Thyroid gland (tissue), 4 donors: ENCODE results near the gene TIMM23B.
"Not testable (repeated sequence)": the region's sequence is repeated elsewhere in the genome, so short reads cannot be mapped to it uniquely, and the experiment has no call there.

ENCODE experiments used
- POLR2A ChIP-seq, 2 donors: fragments of 450-650 bp; IDR thresholded peaks; one replicate each; pipeline ENCODE4 v1.6.1; 2017; ENCODE audit warnings: antibody characterized with exemption in 2 of 2, mild to moderate bottlenecking in 2 of 2, moderate library complexity in 1 of 2
- TF ChIP-seq, protein P1 (sequence below), 6 experiments: fragments of 200-600 bp in 3 of 6; fragments of 450-650 bp in 3 of 6; sonication (generic) in 3 of 6; IDR thresholded peaks; one replicate each; pipeline ENCODE4 v1.5.1; 2016 to 2019; ENCODE audit warnings: antibody characterized with exemption in 6 of 6, mild to moderate bottlenecking in 2 of 6, inconsistent platforms in 1 of 6, moderate library complexity in 1 of 6

DNA sequence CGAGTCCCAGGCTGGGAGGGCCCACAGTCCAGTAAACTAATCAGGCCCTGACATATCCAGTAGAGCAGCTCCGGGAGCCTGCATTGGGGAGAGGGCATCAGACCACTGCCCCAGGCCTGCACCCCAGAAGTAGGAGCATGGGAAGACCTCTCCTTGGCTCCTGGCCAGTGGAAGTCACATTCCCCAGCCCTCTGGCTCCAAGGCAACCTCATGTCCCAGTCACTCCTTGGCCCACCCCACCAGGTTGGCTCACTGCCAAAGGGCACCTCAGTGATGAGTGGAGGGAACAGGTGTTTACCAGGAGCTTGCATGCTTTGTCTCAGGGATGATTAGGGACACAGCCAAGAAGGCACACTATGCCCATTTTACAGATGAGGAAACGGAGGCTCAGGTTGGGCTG is 77.4 kb downstream of the TIMM23B start:
- TF ChIP-seq, protein P1, sequence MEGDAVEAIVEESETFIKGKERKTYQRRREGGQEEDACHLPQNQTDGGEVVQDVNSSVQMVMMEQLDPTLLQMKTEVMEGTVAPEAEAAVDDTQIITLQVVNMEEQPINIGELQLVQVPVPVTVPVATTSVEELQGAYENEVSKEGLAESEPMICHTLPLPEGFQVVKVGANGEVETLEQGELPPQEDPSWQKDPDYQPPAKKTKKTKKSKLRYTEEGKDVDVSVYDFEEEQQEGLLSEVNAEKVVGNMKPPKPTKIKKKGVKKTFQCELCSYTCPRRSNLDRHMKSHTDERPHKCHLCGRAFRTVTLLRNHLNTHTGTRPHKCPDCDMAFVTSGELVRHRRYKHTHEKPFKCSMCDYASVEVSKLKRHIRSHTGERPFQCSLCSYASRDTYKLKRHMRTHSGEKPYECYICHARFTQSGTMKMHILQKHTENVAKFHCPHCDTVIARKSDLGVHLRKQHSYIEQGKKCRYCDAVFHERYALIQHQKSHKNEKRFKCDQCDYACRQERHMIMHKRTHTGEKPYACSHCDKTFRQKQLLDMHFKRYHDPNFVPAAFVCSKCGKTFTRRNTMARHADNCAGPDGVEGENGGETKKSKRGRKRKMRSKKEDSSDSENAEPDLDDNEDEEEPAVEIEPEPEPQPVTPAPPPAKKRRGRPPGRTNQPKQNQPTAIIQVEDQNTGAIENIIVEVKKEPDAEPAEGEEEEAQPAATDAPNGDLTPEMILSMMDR (IDR thresholded peaks at IDR 0.05) = not testable (repeated sequence)
- not testable (repeated sequence) for TF ChIP-seq POLR2A (IDR thresholded peaks at IDR 0.05)
